HEK293 (cell line): ENCODE measurements around the gene ATP5F1D.

ENCODE experiments used
- CTCF ChIA-PET: fragments of 350-600 bp; formaldehyde crosslinking; extraction: SDS; loops from one replicate; lab custom pipeline; 2021; ENCODE audit warnings: antibody characterized with exemption; lab: Yijun Ruan, JAX
- POLR2A ChIA-PET: fragments of 300-600 bp; formaldehyde crosslinking; extraction: SDS; loops from one replicate; lab custom pipeline; 2020; ENCODE audit warnings: antibody characterized with exemption, inconsistent platforms; lab: Yijun Ruan, JAX
- H3K27ac ChIP-seq: fragments of 200-500 bp; sonication (Bioruptor generic); 2 replicates; pipeline ENCODE4 v1.5.1; 2014; ENCODE audit warnings: low read depth, low read length, control low read depth, inconsistent platforms; ENCODE audit errors: extremely low read depth
- H3K36me3 ChIP-seq, 2 experiments: fragments of 200-500 bp in 1 of 2; sonication (Bioruptor generic) in 1 of 2; 1 replicate in 1 of 2; 2 replicates in 1 of 2; pipeline ENCODE4 v1.5.1; 2014 to 2017; ENCODE audit warnings: inconsistent platforms in 2 of 2, low read length in 2 of 2; ENCODE audit not compliant: control insufficient read depth in 2 of 2, insufficient read depth in 1 of 2
- H3K4me1 ChIP-seq: fragments of 200-500 bp; sonication (Bioruptor generic); 2 replicates; pipeline ENCODE4 v1.5.1; 2014; ENCODE audit warnings: mild to moderate bottlenecking, low read length, inconsistent platforms; ENCODE audit not compliant: control insufficient read depth, insufficient read depth
- H3K4me3 ChIP-seq: 2 replicates; pipeline ENCODE4 v1.5.1; 2011; ENCODE audit warnings: low read depth, mild to moderate bottlenecking, control low read depth, low read length, moderate library complexity
- H3K9me3 ChIP-seq: fragments of 200-500 bp; sonication (Bioruptor generic); 2 replicates; pipeline ENCODE4 v1.5.1; 2014; ENCODE audit warnings: low read depth, low read length, inconsistent platforms; ENCODE audit not compliant: control insufficient read depth, insufficient read depth
- KLF10 ChIP-seq: fragments of 450-650 bp; IDR thresholded peaks from 2 replicates; pipeline ENCODE4 v1.5.1; 2018; ENCODE audit warnings: missing biosample characterization, mild to moderate bottlenecking, missing genetic modification characterization
- SCRT1 ChIP-seq: fragments of 450-650 bp; formaldehyde crosslinking; IDR thresholded peaks from 2 replicates; pipeline ENCODE4 v1.5.1; 2016; ENCODE audit warnings: missing biosample characterization, missing genetic modification characterization, borderline replicate concordance
- ZFP3 ChIP-seq: fragments of 450-650 bp; formaldehyde crosslinking; IDR thresholded peaks from 2 replicates; pipeline ENCODE4 v1.5.1; 2016; ENCODE audit warnings: low read depth, missing biosample characterization, missing genetic modification characterization
- ZNF280C ChIP-seq: fragments of 450-650 bp; formaldehyde crosslinking; IDR thresholded peaks from 2 replicates; pipeline ENCODE4 v1.5.1; 2016; ENCODE audit warnings: missing biosample characterization, missing genetic modification characterization
- ZNF302 ChIP-seq: fragments of 450-650 bp; formaldehyde crosslinking; IDR thresholded peaks from 2 replicates; pipeline ENCODE4 v1.5.1; 2016; ENCODE audit warnings: missing biosample characterization, missing genetic modification characterization, low read depth
- ZNF433 ChIP-seq: fragments of 450-650 bp; formaldehyde crosslinking; IDR thresholded peaks from 2 replicates; pipeline ENCODE4 v1.5.1; 2016; ENCODE audit warnings: missing biosample characterization, missing genetic modification characterization, low read depth
- ZNF473 ChIP-seq: fragments of 450-650 bp; formaldehyde crosslinking; IDR thresholded peaks from 2 replicates; pipeline ENCODE4 v1.5.1; 2017; ENCODE audit warnings: missing biosample characterization, missing genetic modification characterization
- TF ChIP-seq, protein P1 (sequence below): fragments of 450-650 bp; formaldehyde crosslinking; IDR thresholded peaks from 2 replicates; pipeline ENCODE4 v1.5.1; 2016; ENCODE audit warnings: missing biosample characterization, missing genetic modification characterization
- TF ChIP-seq, protein P2 (sequence below): fragments of 450-650 bp; formaldehyde crosslinking; IDR thresholded peaks from 2 replicates; pipeline ENCODE4 v1.5.1; 2016; ENCODE audit warnings: missing biosample characterization, missing genetic modification characterization, borderline replicate concordance
- TF ChIP-seq, protein P3 (sequence below): fragments of 450-650 bp; formaldehyde crosslinking; IDR thresholded peaks from 2 replicates; pipeline ENCODE4 v1.5.1; 2016; ENCODE audit warnings: missing biosample characterization, missing genetic modification characterization

Gene ATP5F1D

GRCh38 chr19:1217366-1217765 is 24.2 kb upstream of the ATP5F1D start (continued):
- TF ChIP-seq, protein P1, sequence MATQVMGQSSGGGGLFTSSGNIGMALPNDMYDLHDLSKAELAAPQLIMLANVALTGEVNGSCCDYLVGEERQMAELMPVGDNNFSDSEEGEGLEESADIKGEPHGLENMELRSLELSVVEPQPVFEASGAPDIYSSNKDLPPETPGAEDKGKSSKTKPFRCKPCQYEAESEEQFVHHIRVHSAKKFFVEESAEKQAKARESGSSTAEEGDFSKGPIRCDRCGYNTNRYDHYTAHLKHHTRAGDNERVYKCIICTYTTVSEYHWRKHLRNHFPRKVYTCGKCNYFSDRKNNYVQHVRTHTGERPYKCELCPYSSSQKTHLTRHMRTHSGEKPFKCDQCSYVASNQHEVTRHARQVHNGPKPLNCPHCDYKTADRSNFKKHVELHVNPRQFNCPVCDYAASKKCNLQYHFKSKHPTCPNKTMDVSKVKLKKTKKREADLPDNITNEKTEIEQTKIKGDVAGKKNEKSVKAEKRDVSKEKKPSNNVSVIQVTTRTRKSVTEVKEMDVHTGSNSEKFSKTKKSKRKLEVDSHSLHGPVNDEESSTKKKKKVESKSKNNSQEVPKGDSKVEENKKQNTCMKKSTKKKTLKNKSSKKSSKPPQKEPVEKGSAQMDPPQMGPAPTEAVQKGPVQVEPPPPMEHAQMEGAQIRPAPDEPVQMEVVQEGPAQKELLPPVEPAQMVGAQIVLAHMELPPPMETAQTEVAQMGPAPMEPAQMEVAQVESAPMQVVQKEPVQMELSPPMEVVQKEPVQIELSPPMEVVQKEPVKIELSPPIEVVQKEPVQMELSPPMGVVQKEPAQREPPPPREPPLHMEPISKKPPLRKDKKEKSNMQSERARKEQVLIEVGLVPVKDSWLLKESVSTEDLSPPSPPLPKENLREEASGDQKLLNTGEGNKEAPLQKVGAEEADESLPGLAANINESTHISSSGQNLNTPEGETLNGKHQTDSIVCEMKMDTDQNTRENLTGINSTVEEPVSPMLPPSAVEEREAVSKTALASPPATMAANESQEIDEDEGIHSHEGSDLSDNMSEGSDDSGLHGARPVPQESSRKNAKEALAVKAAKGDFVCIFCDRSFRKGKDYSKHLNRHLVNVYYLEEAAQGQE (tag by site-specific recombination), result no peak
- TF ChIP-seq, protein P2, sequence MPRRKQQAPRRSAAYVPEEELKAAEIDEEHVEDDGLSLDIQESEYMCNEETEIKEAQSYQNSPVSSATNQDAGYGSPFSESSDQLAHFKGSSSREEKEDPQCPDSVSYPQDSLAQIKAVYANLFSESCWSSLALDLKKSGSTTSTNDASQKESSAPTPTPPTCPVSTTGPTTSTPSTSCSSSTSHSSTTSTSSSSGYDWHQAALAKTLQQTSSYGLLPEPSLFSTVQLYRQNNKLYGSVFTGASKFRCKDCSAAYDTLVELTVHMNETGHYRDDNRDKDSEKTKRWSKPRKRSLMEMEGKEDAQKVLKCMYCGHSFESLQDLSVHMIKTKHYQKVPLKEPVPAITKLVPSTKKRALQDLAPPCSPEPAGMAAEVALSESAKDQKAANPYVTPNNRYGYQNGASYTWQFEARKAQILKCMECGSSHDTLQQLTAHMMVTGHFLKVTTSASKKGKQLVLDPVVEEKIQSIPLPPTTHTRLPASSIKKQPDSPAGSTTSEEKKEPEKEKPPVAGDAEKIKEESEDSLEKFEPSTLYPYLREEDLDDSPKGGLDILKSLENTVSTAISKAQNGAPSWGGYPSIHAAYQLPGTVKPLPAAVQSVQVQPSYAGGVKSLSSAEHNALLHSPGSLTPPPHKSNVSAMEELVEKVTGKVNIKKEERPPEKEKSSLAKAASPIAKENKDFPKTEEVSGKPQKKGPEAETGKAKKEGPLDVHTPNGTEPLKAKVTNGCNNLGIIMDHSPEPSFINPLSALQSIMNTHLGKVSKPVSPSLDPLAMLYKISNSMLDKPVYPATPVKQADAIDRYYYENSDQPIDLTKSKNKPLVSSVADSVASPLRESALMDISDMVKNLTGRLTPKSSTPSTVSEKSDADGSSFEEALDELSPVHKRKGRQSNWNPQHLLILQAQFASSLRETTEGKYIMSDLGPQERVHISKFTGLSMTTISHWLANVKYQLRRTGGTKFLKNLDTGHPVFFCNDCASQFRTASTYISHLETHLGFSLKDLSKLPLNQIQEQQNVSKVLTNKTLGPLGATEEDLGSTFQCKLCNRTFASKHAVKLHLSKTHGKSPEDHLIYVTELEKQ (tag by site-specific recombination), result no peak
- no peak for TF ChIP-seq ZNF280C (tag by site-specific recombination)

DNA sequence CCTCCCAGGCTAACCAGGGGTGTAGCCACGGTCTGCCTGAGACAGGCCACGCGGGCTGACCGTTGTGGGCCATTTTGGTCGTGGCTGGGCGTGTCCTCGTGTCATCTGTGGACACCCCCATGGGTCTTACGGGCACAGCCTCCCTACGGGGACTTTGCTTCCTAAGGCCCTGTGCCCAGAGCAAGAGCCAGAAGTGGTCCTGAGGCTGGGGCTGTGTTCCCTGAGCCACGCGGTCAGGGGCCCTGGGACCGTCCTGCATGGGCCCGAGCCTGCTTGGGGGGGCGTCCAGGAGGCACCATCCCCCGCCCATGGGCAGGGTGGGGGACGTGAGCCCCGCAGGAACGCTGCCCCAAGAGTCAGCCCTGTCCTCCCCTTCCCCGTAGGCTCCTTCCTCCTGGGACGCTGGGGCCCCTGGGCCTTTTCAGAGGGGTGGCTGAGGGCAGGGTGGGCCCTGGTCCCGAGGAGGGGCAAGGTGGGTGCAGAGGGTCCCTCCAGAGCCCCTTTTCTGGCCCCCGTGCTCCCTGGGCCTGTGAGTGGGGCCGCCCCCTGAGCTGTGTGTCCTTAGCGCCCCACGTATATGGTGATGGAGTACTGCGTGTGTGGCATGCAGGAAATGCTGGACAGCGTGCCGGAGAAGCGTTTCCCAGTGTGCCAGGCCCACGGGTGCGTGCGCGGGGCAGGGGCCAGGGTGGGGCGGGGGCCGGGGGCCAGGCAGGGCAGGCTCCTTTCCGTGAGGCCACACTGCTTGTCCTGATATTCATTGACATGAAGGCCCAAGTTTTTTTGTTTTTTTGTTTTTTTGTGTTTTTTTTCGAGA is 22.6 kb upstream of the ATP5F1D start:
- POLR2A ChIA-PET, result interaction anchor here (0.7 kb wide), 1 partner anchor 634 kb away, joined by 7 read pairs; no protein-coding TSS in a partner anchor
- Histone ChIP-seq H3K9me3 (no peaks in the 10 kb centered on the region), H3K36me3 (peaks cover 4 to 60% of the 10 kb centered on the region in 2 experiments; a peak in 2 of 3 replicates), H3K4me1 (peaks cover 6% of the 10 kb centered on the region; the same call in 1 of the 2 replicates), H3K27ac (no peak overlapping the region), H3K4me3 (no peak overlapping the region)
- TF ChIP-seq SCRT1 (tag by site-specific recombination) (no peak), KLF10 (no peak), ZNF433 (no peak), ZFP3 (tag by site-specific recombination) (no peak), ZNF473 (tag by site-specific recombination) (no peak), ZNF302 (tag by site-specific recombination) (no peak)
- TF ChIP-seq, protein P3, sequence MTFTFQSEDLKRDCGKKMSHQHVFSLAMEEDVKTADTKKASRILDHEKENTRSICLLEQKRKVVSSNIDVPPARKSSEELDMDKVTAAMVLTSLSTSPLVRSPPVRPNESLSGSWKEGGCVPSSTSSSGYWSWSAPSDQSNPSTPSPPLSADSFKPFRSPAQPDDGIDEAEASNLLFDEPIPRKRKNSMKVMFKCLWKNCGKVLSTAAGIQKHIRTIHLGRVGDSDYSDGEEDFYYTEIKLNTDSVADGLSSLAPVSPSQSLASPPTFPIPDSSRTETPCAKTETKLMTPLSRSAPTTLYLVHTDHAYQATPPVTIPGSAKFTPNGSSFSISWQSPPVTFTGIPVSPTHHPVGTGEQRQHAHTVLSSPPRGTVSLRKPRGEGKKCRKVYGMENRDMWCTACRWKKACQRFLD, result no peak
- TF ChIP-seq, protein P1 (tag by site-specific recombination), result peak; percentile 73; the same call in 1 of the 2 replicates
- CTCF ChIA-PET, result interaction anchor here (0.7 to 2.0 kb wide), 5 partner anchors 9 to 248 kb away, joined by 3 to 10 read pairs (median 3); partner anchors contain the start of gene WDR18
